NCI-H2081 treated with DMSO at 0.1 percent for 48 hours (cell line): Measurements from ENCODE around the gene OLA1.

Source experiments
- DNase-seq: peaks from one replicate; lab custom pipeline; 2025; lab: John Stamatoyannopoulos, UW

OLA1 gene

GRCh38 chr2:174063492-174064092, 184.7 kb downstream of the OLA1 start:
- no peak for DNase-seq

DNA sequence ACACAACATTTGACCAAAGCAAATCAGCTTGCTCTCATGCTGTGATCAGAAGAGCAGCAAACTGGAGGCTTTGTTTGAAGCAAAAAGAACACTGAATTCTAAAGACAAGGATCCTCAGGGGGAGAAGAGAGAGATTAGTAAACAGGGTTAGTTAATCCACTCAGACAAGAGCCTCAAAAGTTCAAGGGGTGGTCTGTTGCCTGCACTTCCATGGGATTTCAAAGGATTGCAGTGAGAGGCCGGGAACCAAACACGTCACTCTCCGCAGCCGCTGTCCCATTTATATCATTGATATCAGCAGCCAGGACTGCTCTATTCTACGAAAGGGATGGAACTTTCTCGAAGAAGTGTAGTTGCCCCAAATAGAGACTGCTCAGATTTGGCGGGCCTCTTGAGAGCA, 185.4 kb downstream of the OLA1 start:
- no peak for DNase-seq

DNA sequence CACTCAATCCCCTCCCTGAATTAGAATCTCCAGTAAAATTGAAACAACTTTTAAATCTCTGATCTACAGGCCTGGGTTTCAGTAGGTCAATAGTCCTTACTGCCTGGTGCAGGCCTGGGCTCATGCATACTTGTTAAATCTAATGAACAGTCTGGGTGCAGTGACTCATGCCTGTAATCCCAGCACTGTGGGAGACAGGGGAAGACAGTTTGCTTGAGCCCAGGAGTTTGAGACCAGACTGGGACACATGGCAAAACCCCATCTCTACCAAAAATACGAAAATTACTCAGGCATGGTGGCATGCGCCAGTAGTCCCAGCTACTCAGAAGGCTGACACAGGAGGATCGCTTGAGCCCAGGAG, 188.5 kb downstream of the OLA1 start:
- DNase-seq, result no peak

- no peak for DNase-seq
These were observed 189.0 kb downstream of the OLA1 start for GRCh38 chr2:174059178-174059883.

DNA sequence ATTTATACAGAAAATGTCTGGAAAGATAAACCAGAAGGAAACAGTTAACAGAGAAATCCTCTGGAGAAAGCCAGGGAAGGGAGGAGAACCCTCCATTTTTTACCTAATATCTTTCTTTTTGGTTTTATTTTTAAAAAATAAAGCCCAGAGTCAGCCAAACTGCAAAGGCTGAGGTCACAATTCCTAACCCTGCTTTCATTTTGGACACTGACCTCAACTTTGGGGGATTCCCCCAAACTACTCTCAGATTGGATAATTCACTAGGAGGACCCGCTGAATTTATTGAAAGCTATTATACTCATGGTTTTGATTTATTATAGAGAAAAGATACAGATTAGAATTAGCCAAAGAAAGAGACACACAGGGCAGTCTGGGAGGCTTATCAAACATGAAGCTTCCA, 189.9 kb downstream of the OLA1 start:
- no peak for DNase-seq

DNA sequence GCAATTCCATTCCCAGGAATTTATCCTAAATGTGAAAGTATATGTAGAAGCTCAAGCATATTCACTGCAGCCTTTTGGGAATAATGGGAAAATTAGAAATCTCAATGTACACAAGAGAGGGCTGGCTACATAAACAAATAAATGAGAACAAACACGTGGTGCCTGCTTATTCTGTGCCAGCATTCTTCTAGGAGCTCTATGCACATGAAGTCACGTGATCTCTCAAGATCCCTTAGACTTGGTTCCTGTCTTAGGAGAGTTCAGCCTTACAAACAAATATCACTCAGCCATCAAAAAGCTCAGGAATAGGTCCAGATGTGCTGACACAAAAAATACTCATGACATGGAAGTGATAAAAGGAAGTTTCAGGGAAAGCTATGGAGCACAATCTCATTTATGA, 190.3 kb downstream of the OLA1 start:
- no peak for DNase-seq

GRCh38 chr2:174054926-174055325, 193.4 kb downstream of the OLA1 start:
- DNase-seq, result no peak

DNA sequence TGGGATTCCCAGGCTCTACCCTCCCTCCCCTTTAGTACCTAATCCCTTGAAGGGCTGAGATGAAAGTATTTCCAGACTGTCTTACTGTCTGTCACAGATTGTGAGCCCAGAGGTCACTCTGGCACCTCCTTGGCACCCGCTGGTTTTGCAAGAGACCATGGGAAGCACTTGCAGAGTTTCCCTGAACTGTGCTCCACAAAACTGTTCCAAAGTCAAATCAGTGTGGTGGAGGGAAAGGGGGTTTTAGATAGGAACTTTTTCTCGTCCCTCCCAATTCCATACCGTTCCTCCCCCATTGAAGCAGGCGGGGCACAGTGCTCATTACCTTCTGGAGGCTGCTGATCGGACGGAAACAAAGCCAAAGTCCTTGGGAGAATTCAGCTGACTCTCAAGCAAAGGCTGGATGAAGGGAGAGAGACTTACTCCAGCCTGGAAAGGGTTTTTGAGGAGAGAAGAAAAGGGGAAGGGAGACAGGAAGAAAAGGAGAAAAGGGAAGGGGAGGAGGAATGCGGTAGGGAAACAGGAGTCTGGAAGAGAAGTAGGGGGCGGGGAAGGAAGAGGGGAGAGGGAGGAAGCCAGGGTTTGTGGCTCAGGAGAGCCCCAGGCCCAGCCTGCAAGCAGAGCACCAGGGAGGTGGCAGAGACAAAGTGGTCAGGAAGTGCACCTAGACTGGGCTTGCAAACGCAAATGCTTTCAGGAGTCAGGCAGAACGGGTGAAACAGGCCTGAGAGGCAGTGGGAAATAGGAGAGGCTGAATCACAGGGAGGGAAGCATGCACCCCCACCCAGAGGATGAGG, 194.8 kb downstream of the OLA1 start:
- no peak for DNase-seq

DNA sequence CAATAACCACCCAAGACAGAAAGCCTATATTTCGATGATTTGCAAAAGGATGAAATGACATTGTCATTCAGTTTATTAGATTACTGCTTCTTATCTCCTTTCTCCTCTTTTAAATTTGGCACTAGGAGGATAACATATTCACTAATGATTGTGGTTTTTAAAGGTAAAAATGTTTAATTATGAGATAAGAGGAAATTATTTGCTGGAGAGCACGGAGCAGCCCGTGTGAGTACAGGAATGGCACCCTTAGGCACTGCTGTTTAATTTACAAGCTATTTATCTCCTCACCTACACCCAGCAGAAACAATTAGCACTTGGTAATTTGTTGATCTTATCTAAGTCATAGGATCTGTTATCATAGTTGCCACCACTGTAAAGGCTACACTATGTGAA, 195.8 kb downstream of the OLA1 start:
- DNase-seq, result no peak

DNA sequence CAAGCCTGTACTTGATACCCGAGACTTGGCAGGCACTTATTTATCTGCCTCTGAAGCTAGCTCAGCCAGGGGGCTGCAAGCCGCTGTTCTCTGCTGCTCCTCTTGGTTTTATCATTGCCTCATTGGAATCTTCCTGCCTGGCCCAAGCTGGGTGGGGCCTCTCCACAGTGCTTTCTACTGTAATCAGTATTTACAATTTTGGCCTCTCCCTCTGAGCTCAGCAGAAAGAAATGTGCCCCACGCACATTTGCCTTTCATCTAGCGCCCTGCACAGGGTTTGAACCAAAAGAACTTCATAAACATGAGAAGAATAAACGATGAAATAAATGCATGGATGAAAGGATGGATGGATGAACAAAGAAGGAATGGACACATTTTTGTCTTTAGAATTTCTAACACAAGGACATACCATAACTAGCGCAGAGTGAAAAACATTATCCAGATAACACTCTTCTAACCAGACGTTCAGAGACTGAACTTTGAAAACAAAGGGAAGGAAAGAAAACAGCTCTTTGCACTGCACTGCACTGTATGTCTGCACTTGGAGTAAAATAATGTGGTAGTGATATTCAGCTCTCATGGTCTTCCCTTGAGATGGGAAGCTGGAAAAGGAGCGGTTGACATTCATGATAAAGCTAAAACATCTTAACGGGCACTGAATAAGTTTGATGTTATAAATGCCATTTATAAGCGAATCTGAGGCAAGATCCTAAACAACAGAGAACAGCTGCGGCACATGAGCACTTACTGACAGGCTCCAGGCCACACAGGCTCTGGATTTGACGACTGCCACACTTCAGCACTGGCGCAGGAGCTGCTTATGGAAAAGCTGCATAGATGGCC, 196.4 kb downstream of the OLA1 start:
- DNase-seq, result no peak

- DNase-seq, result no peak
These were observed 197.3 kb downstream of the OLA1 start for GRCh38 chr2:174051068-174051467.

- DNase-seq, result no peak
These were observed 198.4 kb downstream of the OLA1 start for GRCh38 chr2:174049895-174050294.

DNA sequence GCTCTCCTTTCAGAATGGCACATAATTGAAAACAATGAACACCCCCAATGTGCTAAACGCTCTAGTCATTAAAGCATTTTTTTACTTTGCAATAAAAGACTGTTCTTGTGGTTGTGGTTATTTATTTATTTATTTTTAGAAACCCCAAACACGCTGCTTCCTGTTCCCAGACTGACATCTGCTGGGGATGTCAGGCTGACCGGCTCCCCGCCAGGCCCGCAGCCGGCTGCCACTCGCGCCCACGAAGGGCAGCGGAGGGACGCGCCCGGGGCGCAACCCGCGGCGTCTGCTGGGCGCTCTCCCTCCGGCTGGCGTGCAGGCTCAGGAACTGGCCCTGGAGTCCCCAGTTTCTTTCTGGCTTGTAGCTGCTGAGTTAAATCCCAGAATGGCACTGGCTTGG, 200.1 kb downstream of the OLA1 start:
- no peak for DNase-seq

GRCh38 chr2:174047746-174048145, 200.6 kb downstream of the OLA1 start:
- no peak for DNase-seq

GRCh38 chr2:174046172-174046571, 202.2 kb downstream of the OLA1 start:
- no peak for DNase-seq

DNA sequence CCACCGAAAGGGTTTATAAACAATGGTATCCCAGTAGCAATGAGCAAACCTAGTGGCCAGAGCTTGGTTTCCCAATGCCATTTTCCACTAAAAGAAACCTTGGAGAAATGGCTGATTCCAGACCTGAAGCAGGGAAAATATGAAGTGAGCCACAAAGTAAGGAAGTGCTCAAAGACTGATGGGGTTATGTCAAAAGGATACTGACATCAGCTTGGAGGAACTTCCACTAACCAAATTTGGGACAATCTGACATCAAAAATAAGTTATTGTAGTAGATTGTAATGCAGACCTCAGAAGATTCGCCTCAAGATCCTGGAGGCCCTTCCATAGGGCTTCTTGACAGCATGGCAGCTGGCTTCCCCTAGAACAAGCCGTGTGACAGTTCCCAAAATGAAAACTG, 203.8 kb downstream of the OLA1 start:
- DNase-seq, result no peak

DNA sequence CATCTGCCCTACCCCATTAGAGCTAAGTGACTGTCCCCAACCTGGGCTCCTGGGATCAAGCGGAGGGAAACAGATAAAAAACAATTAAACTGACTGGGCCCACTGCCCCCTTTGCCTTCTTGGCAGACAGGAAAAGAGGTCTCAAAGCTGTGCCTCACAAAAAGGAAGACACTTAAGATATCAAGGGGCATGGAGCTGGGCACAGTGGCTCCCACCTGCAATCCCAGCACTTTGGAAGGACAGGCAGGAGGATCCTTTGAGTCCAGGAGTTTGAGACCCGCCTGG, 208.0 kb downstream of the OLA1 start:
- no peak for DNase-seq

GRCh38 chr2:174039551-174040416, 208.5 kb downstream of the OLA1 start:
- peak; percentile 29 for DNase-seq

- no peak for DNase-seq
These were observed 209.9 kb downstream of the OLA1 start for GRCh38 chr2:174038462-174038861.

GRCh38 chr2:174036825-174037224, 211.5 kb downstream of the OLA1 start:
- no peak for DNase-seq

GRCh38 chr2:174035981-174036742, 212.2 kb downstream of the OLA1 start:
- DNase-seq, result no peak
